A673 (cell line): ENCODE measurements around the gene NHLRC2. TPM values are rescaled to one million over a fixed set of nuclear protein-coding genes. Genes with fewer than 3 reads are reported as not detected.

Experiments
- BruUV-seq: library from RNA; stranded (reverse); fragments of 400-500 nt; replicated peaks from 2 replicates; lab custom pipeline; 2021; lab: Mats Ljungman, UMichigan
- CTCF ChIA-PET: fragments of 300-600 bp; sonication (Branson Sonifier 250); formaldehyde crosslinking; loops from one replicate; lab custom pipeline; 2022; ENCODE audit warnings: antibody characterized with exemption; lab: Charles Lee
- POLR2A ChIA-PET: fragments of 300-600 bp; sonication (Branson Sonifier 250); formaldehyde crosslinking; loops from one replicate; lab custom pipeline; 2022; ENCODE audit warnings: antibody characterized with exemption; ENCODE audit not compliant: low non-redundant PET; lab: Charles Lee
- DNase-seq: peaks from one replicate; pipeline ENCODE4 v3.0.0-alpha.2; 2015; ENCODE audit warnings: low spot score
- H3K27ac ChIP-seq: fragments of 200-600 bp; sonication (generic); 2 replicates; pipeline ENCODE4 v1.5.1; 2016; ENCODE audit warnings: mixed run types, low read depth, mild to moderate bottlenecking, mixed read lengths, antibody characterized with exemption, low read length; ENCODE audit not compliant: poor library complexity, severe bottlenecking
- H3K27me3 ChIP-seq: fragments of 200-600 bp; sonication (generic); replicated peaks from 2 replicates; pipeline ENCODE4 v1.6.1; 2017; ENCODE audit warnings: mixed run types, low read depth, mild to moderate bottlenecking, mixed read lengths, antibody characterized with exemption, low read length; ENCODE audit not compliant: insufficient read depth, poor library complexity
- H3K36me3 ChIP-seq: fragments of 200-600 bp; sonication (generic); 2 replicates; pipeline ENCODE4 v1.6.1; 2016; ENCODE audit warnings: mixed run types, mild to moderate bottlenecking, mixed read lengths, antibody characterized with exemption, low read length; ENCODE audit not compliant: insufficient read depth, poor library complexity, severe bottlenecking
- H3K4me1 ChIP-seq: fragments of 200-600 bp; sonication (generic); 2 replicates; pipeline ENCODE4 v1.6.1; 2017; ENCODE audit warnings: mixed run types, mild to moderate bottlenecking, mixed read lengths, antibody characterized with exemption, low read length; ENCODE audit not compliant: insufficient read depth, poor library complexity, severe bottlenecking
- H3K4me3 ChIP-seq: fragments of 200-600 bp; sonication (generic); 2 replicates; pipeline ENCODE4 v1.5.1; 2016; ENCODE audit warnings: low read depth, mixed run types, mild to moderate bottlenecking, mixed read lengths, low read length; ENCODE audit not compliant: poor library complexity, severe bottlenecking
- H3K9me3 ChIP-seq: fragments of 200-600 bp; sonication (generic); 2 replicates; pipeline ENCODE4 v1.6.1; 2016; ENCODE audit warnings: mixed run types, low read depth, mild to moderate bottlenecking, mixed read lengths, antibody characterized with exemption, low read length; ENCODE audit not compliant: poor library complexity, severe bottlenecking
- EZH2 ChIP-seq: fragments of 200-600 bp; sonication (generic); IDR thresholded peaks from 2 replicates; pipeline ENCODE4 v1.6.1; 2017; ENCODE audit warnings: borderline replicate concordance, low read depth, mild to moderate bottlenecking, mixed read lengths, antibody characterized with exemption, low read length; ENCODE audit not compliant: poor library complexity, severe bottlenecking
- intact Hi-C: fragments of 100-400 bp; cut with micrococcal nuclease; formaldehyde crosslinking; loops from one replicate; pipeline ENCODE4 v1.10.0; 2022; ENCODE audit not compliant: unreplicated experiment
- total RNA-seq: library from RNA; stranded (reverse); gene quantifications from 2 replicates; pipeline ENCODE4 v1.2.3, GENCODE V29; 2021
- TF ChIP-seq, protein P1 (sequence below): fragments of 300-800, 200-600 bp; sonication (generic); conservative IDR thresholded peaks from 2 replicates; pipeline ENCODE4 v1.5.1; 2017; ENCODE audit warnings: low read depth, mild to moderate bottlenecking, antibody characterized with exemption, low read length, moderate library complexity, mixed read lengths

NHLRC2 gene
- total RNA-seq, 1 experiment from 2014 or later, result 49.7 TPM

DNA sequence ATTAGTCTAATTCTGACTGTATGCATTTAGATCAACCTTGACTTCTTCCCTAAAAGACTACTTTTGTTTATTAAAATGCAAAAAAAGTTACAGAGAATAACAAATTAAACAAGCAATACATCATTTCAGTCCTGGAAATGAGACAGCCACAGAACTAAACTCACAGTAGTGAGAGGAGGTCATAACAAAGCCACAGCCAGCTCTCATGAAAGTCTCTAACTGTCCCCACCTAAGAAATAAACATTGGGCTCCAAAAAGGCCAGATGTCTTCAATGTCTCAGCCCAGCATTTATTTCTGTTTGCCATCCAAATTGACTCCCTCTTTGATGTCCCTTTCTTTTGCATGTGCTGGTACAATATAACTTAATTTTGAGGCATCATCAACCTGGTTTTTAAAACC lies 74.4 kb downstream of the NHLRC2 start:
- H3K27me3 ChIP-seq, result no peaks in the 10 kb centered on the region
- POLR2A ChIA-PET, result no interaction called here
- H3K4me3 ChIP-seq, result no peak overlapping the region
- CTCF ChIA-PET, result no interaction called here
- BruUV-seq, result no TSS peak
- no peak for DNase-seq
- H3K4me1 ChIP-seq, result no peaks in the 10 kb centered on the region
- H3K36me3 ChIP-seq, result no peaks in the 10 kb centered on the region
- H3K27ac ChIP-seq, result no peak overlapping the region
- no peak for TF ChIP-seq EZH2
- TF ChIP-seq, protein P1, sequence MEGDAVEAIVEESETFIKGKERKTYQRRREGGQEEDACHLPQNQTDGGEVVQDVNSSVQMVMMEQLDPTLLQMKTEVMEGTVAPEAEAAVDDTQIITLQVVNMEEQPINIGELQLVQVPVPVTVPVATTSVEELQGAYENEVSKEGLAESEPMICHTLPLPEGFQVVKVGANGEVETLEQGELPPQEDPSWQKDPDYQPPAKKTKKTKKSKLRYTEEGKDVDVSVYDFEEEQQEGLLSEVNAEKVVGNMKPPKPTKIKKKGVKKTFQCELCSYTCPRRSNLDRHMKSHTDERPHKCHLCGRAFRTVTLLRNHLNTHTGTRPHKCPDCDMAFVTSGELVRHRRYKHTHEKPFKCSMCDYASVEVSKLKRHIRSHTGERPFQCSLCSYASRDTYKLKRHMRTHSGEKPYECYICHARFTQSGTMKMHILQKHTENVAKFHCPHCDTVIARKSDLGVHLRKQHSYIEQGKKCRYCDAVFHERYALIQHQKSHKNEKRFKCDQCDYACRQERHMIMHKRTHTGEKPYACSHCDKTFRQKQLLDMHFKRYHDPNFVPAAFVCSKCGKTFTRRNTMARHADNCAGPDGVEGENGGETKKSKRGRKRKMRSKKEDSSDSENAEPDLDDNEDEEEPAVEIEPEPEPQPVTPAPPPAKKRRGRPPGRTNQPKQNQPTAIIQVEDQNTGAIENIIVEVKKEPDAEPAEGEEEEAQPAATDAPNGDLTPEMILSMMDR, result no peak
- intact Hi-C loops, result no loop called here
- peaks cover 9% of the 10 kb centered on the region for H3K9me3 ChIP-seq

DNA sequence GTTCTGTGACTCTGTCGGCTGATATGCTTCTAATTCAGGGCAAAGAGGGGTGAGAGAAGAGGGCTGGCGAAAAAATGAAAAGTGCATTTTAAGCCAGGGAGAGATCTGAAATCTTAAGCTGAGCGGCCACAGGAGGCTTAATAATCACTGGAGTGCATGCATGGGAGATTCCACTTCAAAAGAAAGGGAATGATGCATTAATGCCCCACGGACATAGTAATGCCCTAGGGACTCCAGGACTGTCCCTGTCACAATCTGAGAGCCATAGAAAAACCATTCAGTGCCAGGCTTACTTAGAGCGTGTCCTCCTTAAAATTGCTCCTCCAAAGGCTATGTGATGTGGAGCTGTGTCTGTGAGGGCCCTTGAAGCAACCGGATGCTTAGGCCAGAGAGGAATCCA lies 75.1 kb downstream of the NHLRC2 start:
- no peak for TF ChIP-seq EZH2
- TF ChIP-seq, protein P1, result no peak
- H3K27me3 ChIP-seq, result no peaks in the 10 kb centered on the region
- no peaks in the 10 kb centered on the region for H3K36me3 ChIP-seq
- BruUV-seq, result no TSS peak
- ChIA-PET CTCF (no interaction called here), POLR2A (no interaction called here)
- DNase-seq, result no peak
- peaks cover 9% of the 10 kb centered on the region for H3K9me3 ChIP-seq
- no peak overlapping the region for H3K27ac ChIP-seq
- H3K4me3 ChIP-seq, result no peak overlapping the region
- intact Hi-C loops, result no loop called here
- H3K4me1 ChIP-seq, result no peaks in the 10 kb centered on the region

DNA sequence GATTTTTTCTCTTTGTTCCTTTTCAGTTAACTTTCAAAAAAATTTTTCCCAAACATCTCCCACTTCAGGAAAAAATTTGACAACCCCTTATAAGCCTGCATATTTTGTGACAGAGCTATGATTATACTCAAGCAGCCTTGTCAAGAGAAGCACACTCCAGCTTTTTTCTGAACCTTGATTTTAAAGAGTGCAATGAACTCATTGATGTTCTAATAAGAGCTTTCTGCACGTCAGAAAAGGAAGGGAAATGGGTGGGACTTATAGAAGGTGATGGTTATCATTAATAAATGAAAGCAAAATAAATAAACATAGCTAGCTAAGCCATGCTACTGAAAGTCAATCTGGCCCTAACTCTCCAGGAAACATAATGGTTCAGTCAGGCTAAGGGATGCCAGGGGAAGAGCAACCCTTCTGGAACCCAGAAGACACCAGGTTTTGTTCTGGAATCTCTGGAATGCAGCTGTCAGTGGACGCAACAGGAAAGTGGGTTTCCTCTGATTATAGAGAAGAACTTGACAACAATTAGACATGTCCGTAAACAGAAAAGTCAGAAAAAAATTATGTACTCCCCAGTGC lies 76.1 kb downstream of the NHLRC2 start:
- no peak for TF ChIP-seq EZH2
- TF ChIP-seq, protein P1, result no peak
- Histone ChIP-seq H3K4me1 (no peaks in the 10 kb centered on the region), H3K36me3 (no peaks in the 10 kb centered on the region), H3K27me3 (no peaks in the 10 kb centered on the region), H3K9me3 (no peaks in the 10 kb centered on the region), H3K4me3 (no peak overlapping the region), H3K27ac (no peak overlapping the region)
- POLR2A ChIA-PET, result no interaction called here
- BruUV-seq, result no TSS peak
- no peak for DNase-seq
- intact Hi-C loops, result no loop called here
- CTCF ChIA-PET, result no interaction called here
